Measurements from ENCODE around the gene METTL9.

DNA sequence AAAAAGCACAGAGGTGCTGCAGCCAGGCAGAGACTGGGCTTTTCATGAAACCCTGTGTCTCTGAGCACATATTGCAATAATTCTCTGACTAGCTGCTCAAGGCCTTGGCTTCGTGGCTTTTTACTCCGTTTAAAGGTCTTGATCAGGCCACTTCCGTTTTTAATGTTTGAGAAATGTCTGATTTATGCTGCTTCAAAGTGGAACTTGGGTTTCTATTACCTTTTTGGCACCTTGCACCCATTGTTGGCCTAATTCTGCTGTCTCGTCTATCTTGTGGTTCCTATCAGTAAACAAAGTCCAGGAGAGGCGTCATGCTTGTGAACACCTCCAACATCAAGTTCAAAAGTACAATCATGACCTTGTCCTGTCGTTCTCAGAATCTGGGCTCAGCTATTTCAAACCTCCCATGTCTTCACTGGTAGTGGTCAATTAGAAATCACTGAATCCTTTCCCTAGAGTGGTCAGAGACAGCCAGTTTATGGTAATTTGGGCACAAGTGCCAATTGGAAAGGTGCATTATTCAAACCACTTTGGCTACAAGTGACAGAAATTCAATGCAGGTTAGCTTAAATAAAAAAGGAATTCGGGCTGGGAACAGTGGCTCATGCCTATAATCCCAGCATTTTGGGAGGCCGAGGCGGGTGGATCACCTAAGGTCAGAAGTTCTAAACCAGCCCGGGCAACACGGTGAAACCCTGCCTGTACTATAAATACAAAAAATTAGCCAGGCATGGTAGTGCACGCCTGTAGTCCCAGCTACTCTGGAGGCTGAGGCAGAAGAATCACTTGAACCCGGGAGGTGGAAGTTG is 33.3 kb upstream of the METTL9 start:
- TF ChIP-seq POLR2AphosphoS5 (IDR thresholded peaks at IDR 0.05; ENCODE audit: low read depth, low read length): no peak
- TF ChIP-seq TAF1 (IDR thresholded peaks at IDR 0.05; ENCODE audit: borderline replicate concordance, insufficient read depth, low read length): no peak

Data from PFSK-1 (cell line).